CD4-positive, alpha-beta T cell treated with Interleukin-1 beta for 1 hour (primary cell): Measurements from ENCODE around the gene MEIOC.
"Not testable (repeated sequence)": the region's sequence is repeated elsewhere in the genome, so short reads cannot be mapped to it uniquely, and the experiment has no call there.

Experiments used
- DNase-seq, 2 donors: peaks; one replicate each; pipeline ENCODE4 v3.0.0-alpha.2; 2020 to 2022

MEIOC gene

DNA sequence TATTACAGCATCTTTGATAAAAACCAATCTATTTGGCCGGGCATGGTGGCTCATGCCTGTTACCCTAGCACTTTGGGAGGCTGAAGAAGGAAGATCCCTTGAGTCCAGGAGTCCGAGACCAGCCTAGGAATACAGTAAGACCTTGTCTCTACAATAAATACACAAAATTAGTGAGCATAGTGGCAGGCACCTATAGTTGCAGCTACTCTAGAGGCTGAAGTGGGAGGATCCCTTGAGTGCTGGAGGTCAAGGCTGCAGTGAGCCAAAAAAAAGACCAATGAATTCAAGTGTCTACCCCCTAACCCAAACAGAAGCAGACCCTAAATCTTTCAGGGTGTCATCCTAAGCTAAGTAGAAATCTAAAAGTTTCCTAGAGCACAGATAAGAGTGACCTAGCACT, 7.3 kb upstream of the MEIOC start:
- DNase-seq, result no peak

DNA sequence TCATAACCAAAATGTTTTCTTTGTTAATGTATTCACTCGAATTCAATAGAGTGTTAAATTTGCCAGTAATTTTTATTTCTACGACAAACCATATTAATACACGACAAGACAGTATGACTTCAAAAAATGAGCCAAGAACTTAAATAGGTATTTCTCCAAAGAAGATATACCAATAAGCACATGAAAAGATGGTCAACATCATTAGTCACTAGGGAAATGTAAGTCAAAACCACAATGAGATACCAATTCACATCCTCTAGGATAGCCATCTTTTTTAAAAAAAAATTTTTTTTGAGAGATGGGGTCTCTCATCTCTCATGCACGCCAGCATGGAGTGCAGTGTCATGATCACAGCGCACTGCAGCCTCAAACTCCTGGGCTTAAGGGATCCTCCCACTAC, 5.0 kb upstream of the MEIOC start:
- DNase-seq, result no peak

DNA sequence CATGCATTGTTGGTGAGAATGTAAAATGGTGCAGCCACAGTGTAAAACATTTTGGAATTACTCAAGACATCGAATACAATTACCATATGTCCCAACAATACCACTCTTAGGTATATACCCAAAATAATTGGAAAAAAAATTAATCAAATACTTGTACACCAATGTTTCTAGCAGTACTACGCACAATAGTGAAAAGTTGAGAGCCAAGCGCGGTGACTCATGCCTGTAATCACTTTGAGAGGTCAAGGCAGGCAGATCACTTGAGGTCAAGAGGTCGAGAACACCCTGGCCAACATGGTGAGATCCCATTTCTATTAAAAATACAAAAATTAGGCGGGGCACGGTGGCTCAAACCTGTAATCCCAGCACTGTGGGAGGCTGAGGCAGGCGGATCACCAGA, 3.5 kb upstream of the MEIOC start:
- DNase-seq, result no peak

DNA sequence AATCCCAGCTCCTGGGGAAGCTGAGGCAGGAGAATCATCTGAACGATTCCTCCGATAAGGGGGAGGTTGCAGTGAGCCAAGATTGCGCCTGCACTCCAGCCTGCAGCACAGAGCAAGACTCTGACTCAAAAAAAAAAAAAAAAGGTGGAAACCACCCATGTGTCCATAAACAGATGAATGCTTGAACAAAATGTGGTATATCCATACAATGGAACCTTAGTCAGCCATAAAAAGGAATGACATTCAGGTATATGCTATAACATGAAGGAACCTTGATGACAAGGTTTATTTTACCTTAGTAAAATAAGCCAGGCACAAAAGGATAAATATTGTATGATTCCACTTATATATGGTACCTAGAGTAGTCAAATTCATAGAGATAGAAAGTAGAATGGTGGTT, 2.9 kb upstream of the MEIOC start:
- DNase-seq, result no peak

DNA sequence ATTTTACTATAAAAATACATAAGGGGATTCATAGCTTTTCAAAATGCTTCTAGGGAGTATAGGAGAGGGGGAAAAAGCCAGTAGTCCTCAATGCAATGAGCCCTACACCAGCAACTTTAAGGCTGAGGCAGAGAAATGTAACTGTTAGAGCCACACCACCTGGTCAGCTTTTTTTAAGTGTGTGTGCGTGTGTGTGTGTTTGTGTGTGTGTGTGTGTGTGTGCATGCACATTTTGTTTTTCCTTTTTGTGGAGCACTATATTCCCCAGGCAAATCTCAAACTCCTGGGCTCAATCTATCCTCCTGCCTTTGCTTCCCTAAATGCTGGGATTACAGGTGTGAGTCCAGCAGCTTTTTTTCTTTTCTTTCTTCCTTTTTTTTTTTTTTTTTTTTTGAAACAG, 2.3 kb upstream of the MEIOC start:
- no peak for DNase-seq

DNA sequence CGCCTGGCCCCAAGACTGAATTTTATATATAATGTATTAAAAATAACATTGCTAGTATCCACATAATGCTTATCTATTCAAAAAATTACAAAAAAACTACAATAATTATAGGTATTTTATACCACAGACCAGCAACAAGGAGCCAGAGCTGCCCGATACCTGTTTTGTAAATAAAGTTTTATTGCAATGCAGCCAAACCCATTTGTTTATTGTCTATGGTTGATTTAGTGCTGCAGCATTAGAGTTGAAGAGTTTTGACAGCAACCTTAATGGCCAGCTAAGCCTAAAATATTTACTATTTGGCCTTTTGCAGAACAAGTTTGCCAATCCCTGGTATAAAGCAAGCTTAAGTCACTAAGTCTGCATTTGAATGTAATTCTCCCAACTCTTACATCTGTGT, 5.6 kb downstream of the MEIOC start:
- no peak for DNase-seq

DNA sequence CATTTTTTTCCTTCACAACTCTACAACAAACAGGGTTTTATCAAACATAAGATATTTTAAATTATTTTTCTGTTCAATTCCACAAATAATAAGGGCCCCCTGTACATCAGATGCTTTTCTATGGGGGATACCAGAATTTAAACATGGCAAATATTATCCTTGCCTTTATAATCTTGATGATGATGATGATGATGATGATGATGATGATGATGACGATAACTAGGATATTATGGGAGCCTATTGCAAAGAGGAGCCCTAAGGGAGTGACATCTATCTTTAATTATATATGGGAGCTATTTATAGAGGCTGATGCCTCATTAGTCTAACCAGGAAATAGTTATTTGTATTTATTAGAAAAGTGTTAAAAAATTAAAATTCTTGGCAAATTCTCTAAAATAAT, 6.8 kb downstream of the MEIOC start:
- no peak for DNase-seq

DNA sequence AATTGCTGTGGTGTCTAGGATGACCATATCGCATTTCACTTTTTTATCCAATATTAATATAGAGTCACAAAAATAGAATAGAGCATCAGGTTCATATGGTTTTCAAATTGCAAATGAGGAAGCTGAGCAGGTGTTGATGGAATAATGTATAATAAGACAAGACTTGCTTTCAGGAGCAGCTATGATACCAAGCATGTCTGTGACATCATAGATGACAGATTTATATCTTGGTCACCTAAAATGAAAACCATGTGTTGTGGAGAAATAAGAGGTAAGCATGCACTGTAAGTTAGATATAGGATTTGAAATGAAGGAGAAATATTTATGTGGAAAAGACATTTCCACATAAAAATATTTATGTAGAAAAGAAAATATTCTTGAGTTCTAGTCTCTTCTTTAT, 8.6 kb downstream of the MEIOC start:
- no peak for DNase-seq

DNA sequence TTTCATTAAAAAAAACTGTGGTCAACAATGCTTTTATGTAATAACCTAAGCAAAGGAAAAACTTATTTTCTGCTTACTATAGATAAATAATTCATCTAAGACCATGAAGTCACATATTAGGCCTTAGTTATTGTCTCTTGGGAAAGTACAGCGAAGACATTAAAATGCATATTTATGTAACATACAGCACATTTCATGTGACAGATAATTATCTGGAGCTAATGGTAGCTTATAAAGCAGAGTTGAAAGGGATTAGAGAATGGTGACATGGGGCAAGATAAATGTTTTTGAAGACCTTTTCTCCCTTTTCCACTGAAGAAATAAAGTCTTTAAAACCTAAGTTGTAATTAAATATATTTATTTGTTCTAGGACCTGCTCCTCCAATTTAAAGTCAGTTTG, 9.7 kb downstream of the MEIOC start:
- no peak for DNase-seq

DNA sequence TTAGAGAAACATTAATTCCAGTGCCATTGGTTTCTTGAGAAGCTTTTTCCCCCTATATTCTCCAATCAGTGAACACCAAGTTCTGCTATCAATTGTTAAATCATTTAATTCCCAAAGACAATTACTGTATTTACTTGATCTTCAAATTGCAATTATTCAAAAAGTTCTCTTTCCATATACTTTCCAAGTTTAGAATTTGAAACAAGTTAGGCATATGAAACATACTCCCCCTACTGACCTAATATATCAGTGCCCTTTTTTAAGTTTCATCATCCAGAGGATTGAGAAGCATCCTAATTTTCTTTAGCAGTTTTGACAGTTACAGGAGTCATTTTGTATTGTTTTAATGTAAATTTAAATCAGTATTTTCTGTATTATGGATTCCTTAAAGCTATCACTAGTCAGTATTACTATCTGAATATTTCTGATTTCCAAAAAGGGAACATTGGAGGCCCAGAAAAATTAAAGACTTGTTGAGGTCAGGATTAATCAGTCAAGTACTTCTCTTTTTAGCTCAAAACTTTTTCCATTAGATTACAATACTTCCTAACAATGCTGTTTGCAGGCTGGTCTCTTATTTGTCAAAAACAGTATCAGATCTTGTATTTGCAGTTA, 16.3 kb downstream of the MEIOC start:
- no peak for DNase-seq

DNA sequence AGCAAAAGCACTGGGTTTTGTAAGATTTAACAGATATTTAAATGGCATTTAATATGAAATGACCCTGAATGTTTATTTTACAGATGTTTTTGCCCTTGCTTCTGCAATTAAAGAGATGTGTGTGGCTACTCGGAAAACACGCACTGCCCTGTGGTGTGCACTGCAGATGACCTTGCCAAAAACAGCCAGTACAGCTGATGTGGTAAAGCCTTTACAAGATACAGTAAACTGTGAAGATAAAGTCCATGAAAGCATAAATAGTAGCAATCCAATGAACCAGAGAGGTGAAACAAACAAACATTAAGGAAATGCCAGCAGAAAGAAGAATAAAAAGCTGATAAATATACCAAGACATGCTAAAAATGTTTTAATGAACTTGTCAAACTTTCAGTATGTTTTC, 17.6 kb downstream of the MEIOC start:
- DNase-seq, result no peak

DNA sequence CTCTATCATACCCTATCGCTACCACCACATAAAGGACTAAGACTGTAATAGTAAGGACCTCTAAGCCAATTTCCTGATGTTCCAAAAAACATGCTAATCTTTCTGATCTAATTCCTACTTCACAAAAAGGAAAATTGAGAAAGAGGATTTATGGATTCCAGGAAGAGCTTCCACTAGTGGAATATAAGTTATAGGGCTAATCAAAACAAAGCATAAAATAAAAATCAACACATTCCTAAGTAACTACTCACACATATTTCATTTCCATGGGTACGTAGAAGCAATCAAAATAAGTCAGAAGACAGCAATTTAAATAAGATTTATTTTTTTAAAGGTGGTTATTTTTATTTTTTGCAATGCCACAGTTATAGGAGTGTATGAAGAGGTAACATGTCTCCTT, 20.9 kb downstream of the MEIOC start:
- no peak for DNase-seq

DNA sequence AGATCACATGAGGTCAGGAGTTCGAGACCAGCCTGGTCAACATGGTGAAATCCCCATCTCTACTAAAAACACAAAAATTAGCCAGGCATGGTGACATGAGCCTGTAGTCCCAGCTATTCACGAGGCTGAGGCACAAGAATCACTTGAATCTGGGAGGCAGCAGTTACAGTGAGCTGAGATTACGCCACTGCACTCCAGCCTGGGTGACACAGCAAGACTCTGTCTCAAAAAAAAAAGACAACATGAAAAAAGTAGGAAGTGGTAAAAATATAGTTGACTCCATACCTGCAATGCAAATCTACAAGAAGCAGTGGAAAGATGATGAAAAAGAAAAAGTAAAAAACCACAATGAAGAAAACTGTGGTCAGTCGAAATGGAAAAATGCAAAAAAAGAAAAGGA, 27.0 kb downstream of the MEIOC start:
- DNase-seq, result not testable (repeated sequence)

DNA sequence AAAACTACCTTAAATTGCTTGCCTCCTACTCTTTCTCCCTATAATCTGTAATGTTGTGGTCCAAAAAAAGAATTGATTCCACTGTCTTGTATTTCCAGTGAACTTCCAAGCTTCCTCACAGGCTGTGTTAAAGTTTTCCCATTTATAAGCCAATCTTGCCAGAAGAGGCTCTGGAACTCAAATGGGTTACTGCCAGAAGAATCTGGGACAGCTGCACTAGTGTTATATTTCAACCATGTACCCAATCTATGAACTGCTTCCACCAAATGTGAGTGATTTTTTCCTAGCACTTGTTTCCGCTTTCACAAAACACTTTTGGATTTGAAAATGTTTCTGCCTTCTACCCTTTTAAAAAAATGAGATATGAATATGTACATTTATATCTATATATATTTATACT, 31.5 kb downstream of the MEIOC start:
- no peak for DNase-seq

DNA sequence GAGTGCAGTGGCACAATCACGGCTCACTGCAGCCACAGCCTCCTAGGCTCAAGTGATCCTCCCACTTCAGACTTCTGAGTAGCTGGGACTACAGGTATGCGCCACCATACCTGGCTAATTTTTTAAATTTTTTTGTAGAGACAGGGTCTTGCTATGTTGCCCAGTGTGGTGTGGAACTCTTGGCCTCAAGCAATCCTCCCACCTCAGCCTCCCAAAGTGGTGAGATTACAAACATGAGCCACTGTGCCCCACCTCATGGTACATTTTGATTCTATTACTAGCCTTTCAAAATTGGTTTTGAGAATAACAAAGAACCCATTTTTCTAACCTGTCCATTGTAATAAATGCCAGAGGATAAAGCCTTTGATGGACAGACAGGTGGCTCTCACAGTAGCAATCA, 31.9 kb downstream of the MEIOC start:
- no peak for DNase-seq

DNA sequence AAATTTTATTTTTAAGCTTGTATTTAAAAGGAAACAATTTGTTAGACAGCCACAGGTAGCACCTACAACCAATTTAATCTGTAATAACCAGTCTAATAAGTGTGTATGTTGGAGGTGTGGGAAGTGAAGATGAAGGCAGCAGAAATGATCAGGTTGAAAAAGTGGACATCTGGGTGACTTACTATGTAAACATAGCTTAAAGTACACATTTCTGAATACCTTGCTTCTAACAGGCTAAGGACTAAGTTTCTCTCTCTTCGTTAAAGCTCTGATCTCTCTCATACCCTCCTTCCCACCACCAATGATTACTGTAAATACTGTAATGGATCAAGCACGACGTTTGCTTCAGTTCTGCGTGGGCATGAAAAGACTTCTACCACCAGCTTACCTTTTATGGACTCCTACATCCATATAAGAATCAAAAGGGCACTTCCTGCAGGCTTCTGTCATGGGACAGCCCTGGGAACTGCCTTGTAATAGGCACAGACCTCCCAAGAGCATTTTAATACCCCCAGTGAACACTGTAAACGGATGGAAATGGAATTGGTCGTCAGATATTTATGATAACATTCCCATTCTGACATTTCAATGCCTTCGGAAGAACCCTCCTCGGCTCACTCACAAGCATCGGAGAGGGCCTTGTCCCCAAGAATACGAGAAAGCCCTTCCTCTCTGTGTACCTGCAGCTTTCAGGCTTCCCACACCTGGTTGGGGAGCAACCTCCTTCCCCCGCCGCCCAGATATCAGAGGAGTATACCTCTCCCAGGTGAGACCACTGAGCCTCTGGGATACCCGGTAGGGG, 32.6 kb downstream of the MEIOC start:
- DNase-seq, result no peak

DNA sequence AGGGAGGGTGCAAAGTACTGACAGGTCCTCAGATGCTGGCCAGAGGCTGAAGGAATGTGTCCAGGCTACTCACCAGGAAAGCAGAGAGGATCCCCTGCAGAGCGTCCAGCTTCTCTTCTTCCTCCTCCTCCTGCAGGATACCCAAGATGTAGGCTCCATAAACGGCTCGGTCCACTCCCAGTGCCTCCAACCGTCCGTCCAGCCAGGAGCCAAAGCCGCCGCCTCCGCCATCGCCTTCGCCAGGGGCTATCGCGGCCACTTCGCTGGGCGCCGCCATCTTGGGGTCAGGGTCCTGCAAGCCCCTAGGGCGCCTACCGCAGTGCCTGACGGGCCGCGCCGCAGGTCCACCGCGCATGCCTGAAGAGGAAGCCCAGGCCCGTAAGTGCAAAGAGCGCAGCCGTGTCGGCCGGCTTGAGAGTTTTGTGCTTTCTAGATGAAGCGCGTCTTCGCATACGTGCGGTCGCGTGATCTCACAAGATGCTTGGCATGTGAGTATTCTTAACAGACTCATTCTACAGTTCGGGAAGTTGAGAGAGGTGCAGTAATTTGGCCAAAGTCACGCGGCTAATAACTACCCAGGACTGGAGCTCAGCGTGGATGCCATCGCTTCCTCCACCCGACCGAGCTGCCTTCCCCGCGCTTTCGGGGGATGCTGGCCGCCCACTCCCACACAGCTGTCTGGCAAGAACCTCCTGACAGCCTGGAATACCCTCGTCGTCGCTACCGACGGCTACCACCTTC, 33.4 kb downstream of the MEIOC start, which contains the start of gene CCDC43:
CCDC43 (minus strand) TSS at position 300 of the 741 bp plus-strand sequence; CDS start at position 277, 23 bp downstream.
- peak; percentile 92 for DNase-seq

DNA sequence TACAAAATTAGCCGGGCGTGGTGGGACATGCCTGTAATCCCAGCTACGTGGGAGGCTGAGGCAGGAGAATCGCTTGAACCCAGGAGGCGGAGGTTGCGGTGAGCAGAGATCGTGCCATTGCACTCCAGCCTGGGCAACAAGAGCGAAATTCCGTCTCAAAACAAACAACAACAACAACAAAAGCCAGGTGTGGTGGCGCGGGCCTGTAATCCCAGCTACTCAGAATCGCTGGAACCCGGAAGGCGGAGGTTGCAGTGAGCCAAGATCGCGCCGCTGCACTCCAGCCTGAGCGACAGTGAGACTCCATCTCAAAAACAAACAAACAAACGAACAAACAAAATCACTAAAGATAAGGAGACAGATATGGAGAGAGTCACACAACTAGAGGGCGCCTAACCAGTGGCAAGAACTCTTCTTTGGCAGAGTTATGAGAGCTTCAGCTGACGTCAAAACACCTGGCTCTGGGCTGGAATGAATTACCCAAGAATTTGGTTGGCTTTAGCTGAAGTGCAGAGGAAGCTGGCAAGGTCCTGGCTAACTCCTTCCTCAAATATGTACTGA, 34.6 kb downstream of the MEIOC start:
- peak in 1 of 2 donors; percentile 15 for DNase-seq

DNA sequence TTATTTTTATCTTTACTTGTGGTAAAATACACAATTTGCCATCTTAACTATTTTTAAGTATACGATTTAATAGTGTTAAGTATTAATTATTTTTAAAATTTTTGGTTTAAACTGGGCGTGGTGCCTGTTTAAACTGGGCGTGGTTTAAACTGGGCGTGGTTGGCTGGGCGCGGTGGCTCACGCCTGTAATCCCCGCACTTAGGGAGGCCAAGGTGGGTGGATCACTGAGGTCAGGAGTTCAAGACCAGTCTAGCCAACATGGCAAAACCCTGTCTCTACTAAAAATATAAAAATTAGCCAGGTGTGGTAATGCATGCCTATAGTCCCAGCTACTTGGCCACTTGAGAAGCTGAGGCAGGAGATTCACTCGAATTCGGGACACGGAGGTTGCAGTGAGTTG, 37.3 kb downstream of the MEIOC start:
- no peak for DNase-seq

DNA sequence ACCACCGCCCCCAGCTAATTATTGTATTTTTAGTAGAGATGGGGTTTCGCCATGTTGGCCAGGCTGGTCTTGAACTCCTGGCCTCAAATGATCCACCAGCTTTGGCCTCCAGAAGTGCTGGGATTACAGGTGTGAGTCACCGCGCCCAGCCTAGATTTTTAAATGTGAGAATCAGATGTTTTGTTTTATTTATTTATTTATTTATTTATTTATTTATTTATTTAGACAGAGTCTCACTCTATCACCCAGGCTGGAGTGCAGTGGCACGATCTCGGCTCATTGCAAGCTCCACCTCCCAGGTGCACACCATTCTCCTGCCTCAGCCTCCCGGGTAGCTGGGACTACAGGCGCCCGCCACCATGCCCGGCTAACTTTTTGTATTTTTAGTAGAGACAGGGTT, 44.0 kb downstream of the MEIOC start:
- DNase-seq, result not testable (repeated sequence)

DNA sequence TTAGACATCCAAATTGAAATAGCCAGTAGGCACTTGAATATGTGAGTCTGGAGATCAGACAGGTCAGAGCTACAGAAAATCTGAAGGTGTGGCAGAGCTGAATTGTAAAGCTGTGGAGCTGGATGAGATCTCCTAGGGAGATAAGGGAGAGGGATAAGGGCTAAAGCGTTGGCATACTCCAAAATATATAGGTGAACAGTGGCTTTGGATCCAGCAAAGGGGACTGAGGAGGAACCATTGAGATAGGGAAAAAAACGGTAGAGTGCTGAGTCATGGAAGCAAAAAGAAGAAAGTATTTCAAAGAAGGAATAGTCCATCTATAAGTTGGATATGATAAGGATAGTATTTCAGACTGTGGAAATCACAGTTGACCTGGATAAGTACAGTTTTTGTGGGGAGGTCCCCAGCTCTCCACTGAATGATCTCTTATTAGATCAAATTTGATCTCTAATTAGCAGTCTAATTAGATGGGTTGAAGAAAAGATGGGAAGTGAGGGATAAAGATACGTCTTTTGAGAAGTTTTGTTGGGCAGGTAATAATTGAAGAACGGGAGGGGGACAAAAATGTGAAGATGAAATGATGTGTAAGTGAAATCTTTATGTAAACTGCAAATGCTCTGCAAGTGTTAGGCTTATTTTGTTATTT, 51.6 kb downstream of the MEIOC start:
- no peak for DNase-seq

DNA sequence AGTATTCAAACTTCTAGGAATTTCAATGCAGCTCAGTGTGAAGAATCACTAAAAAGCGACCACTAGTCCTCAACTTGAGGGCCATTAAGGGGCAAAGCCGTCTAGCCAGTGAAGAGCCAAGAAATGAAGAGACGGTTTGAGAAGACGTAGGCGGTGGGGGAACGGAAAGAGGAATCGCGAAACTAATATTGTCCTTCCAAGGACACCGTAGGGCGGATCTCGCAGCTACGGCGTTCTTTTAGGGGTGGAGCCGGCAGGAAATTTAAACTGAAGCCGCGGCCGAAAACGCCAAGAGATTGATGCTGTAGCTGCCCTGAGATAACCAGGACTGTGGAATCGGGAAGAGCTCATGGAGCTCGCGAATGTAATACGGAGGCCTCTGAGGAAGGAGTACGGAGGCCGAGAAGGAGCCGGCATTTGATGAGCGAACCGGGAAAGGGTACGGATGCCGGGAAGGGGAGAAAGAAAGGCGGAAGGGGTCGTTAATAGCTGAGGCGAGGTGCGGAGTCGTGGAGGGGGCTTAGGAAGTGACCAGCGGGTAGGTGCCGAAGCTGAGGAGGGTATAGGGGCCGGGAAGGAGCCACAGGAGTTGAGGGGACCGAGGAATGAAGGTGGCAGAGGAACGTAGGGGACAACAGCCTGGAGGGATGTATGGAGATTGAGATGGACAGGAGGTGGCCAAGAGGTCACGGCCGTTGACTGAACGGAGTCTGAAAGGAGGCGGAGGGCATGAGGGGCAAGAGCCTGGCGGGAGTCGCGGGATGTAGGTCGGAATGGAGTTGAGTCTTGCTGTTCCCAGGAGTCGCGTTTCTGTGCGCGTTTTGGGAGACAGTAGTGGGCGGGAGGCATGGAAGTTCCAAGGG, 52.4 kb downstream of the MEIOC start, which contains the start of gene DBF4B:
DBF4B (plus strand) TSS at position 265 of the 863 bp plus-strand sequence; CDS start at position 421, 156 bp downstream.
- peak; percentile 84 to 89 for DNase-seq
